CMK (cell line): ENCODE results near the gene HBG2.
"Not testable (repeated sequence)": the region's sequence is repeated elsewhere in the genome, so short reads cannot be mapped to it uniquely, and the experiment has no call there.

Experiments
- DNase-seq: peaks from one replicate; pipeline ENCODE4 v3.0.0-alpha.2; 2010; ENCODE audit warnings: low read depth

Gene HBG2

GRCh38 chr11:5281596-5281995 lies 27.0 kb upstream of the HBG2 start:
- no peak for DNase-seq

GRCh38 chr11:5280582-5281102 lies 26.1 kb upstream of the HBG2 start:
- peak; percentile 94 for DNase-seq

DNA sequence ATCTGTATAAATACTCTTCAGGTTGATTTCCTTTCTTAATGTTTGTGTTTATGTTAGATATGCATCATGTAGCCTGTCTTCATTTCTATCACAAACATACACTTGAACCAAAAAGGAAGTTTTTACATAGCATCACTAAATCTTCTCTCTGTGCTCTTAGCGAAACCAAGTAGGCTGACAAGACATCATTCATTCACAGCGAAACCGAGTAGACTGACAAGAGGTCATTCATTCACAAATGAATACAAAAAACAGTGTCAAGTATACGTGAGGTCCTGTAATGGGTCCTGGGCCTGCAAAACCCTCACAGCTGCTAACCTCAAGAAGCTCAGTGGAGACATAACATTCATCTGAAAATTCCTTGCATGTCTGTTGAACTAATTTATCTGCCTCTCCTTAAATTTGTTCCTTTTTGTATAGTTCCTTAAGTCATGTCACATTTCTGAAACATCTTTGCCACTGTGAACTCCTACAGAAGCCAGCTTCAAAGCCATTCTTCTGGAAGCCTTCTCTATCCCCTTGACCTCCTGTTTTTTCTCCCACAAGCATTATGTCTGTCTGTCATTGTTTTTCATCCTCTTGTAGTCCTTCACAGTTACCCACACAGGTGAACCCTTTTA lies 25.0 kb upstream of the HBG2 start:
- no peak for DNase-seq

DNA sequence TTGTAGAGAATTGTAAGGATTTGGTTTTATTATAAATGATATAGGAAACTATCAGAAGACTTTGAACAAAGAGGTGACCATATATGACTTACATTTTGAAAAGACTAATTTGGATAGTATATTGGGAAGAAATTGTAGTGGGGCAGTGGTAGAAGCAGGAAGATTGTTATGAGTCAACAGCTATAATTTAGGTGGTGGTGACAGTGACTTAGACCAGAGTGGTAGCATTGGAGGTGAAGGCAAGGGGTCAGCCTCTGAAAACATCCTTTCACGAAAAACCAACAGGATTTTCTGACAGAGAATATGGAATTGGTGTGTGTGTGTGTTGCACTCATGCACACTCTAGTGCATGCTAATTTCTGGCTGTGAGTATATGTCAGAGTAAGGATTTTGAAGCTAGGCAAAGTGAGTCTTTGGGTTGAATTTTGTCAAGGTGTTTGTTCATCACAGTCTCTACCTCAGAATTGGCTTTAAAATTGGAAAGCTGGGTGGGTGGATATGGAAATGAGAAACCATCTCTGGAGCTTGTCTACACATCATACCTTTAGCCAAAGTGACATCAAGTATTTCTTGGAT lies 23.3 kb upstream of the HBG2 start:
- DNase-seq: no peak

GRCh38 chr11:5276697-5277096 lies 22.1 kb upstream of the HBG2 start:
- DNase-seq: no peak

- peak; percentile 69 for DNase-seq
These were observed 21.0 kb upstream of the HBG2 start for GRCh38 chr11:5275369-5276110.

DNA sequence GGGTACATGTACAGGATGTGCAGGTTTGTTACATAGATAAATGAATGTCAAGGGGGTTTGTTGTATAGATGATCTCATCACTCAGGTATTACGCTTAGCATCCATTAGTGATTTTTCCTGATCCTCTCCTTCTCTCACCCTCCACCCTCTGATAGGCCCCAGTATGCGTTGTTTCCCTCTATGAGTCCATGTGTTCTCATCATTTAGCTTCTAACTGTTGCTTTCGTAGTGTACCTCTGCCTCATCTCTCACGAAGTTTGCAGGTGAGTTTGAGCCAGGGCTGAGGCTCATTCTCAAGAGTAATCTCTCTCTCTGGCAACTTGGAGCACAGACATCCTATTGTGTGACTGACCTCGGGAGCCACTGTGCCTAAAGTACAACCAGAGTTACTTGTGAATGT lies 19.8 kb upstream of the HBG2 start:
- no peak for DNase-seq

DNA sequence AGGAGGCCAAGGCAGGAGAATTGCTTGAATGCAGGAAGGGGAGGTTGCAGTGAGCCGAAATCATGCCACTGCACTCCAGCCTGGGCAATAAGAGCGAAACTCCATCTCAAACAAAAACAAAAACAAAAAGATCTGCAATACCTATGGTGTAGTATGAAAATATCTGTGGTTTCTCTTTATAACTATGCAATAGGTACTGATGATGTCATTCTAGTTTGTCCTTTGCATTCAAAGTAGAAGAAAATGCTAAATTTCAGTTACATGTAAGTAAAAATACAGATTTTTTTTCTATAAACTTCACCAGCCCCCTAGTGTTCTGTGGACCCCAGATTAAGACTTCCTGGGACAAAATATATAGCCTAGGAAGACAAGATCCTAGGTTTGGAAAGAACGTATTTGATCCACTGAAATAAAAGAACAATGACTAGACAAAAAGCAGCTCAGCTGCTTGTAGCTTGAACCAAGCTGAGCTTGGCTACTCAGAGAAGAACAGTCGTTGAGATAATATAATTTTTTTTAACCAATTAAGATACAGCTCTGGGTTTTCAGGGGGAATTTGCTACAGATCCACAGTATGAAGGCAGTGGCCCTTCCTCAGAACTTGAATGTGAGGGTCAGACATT lies 17.9 kb upstream of the HBG2 start:
- DNase-seq: no peak

DNA sequence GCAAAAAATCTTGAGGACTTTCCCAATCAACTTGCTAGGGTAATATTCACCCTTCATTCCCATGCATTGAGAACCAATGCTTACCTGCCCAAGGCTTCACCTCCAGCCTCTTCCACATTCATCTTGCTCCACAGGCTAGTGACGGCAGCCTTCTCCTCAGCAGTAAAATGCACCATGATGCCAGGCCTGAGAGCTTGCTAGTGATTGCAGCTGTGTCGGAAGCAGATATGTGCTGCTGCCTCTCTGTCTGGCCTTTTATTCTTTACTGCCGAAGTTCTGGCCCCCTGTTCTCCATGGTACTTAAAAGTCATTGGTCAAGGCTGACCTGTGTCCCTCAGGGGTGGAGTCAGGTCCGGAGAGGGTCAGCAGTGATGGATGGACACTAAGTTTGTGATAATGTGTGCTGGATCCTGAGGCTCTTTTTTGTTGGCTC lies 15.2 kb upstream of the HBG2 start, which contains the start of gene HBE1:
HBE1 (minus strand) TSS at position 231 of the 433 bp plus-strand sequence; CDS start at position 176, 55 bp downstream.
- DNase-seq: no peak

DNA sequence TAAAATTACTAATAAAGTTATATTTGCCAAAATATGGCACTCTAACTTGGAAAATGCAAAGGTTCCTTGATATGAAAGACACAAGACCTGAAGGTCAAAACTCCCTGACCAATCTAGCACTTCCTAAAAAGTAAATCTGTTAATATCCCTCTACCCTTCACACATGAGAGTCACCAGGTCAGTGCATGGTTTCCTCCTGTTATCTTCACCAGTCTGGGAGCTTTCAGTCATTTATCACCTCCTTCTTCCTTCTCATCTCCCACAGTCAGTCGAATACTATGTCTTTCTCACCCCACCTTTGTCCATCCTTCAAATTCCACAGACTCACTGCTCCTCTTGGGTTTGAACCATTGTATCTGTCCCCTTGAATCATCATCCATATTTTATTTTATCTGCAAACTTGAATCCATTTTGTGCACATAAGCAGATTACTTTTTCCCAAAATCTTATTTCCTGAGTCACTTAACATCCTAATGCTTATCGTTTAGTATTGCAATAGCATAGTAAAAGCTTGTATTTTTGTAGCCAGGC lies 12.5 kb upstream of the HBG2 start:
- no peak for DNase-seq

GRCh38 chr11:5266609-5267008 lies 12.0 kb upstream of the HBG2 start:
- DNase-seq: no peak

- no peak for DNase-seq
These were observed 11.3 kb upstream of the HBG2 start for GRCh38 chr11:5265832-5266231.

- DNase-seq: no peak
These were observed 4.1 kb upstream of the HBG2 start for GRCh38 chr11:5258543-5259262.

DNA sequence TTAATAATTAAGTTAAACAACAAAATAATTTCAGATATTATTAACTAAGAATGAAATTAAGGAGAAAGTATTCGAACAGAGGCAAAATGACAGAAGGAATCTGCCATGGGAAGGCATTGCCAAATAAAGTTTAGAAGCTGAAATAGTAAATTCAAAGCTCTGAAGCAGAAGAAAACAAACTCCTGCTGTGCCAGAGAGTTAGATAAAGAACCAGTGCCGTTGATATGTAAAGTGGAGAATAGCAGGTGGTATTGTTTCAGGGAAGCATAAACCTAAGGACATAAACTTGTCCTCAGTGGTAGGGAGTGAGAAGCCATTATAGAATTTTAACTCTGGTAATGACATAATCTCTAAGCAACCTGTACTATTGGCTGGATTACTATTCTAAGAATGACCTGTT lies 2.7 kb upstream of the HBG2 start:
- DNase-seq: no peak

GRCh38 chr11:5254023-5254422 lies 558 bp downstream of the HBG2 start:
- DNase-seq: not testable (repeated sequence)

DNA sequence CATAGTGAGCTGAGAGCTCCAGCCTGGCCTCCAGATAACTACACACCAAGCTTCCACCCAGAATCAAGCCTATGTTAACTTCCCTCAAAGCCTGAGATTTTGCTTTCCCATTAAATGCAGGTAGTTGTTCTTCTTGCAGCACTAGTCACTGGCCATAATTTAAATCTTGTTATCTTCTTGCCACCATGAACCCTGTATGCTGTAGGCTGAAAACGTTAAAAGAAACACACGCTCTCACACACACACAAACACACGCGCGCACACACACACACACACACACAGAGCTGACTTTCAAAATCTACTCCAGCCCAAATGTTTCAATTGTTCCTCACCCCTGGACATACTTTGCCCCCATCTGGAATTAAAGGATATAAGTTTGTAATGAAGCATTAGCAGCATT lies 1.1 kb downstream of the HBG2 start:
- DNase-seq: not testable (repeated sequence)

DNA sequence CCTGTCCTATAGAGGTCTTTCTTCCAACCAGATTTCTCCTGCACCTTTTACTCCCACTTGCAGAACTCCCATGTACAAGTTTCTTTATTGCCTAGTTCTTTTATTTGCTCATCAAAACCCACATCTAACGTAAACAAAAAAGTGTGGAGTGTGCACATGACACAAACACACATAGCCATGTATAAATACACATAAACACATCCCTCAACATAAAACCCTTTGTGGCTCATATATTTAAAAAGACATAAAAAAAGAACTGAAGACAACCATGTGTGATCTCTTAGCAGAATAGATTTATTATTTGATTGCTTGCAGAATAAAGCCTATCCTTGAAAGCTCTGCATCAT lies 1.7 kb downstream of the HBG2 start:
- no peak for DNase-seq

- no peak for DNase-seq
These were observed 2.2 kb downstream of the HBG2 start for GRCh38 chr11:5252192-5252918.

DNA sequence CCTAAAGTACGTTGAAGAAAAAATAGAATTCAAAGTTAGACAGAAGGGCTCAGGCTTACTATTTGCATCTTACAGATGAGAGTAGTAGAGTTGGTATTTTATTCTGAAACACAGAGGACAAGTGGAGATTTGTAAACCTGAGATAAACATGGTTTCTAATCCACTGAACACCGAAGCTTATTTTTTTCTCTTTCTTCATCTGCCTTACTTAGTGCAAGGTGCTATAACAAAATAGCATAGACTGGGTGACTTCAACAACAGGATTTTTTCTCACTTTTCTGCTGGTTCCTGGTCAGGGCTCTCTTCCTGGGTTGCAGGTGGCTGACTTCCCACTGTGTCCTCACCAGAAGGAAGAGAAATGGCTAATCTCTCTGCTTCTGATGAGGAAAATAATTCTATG lies 2.8 kb downstream of the HBG2 start:
- no peak for DNase-seq

DNA sequence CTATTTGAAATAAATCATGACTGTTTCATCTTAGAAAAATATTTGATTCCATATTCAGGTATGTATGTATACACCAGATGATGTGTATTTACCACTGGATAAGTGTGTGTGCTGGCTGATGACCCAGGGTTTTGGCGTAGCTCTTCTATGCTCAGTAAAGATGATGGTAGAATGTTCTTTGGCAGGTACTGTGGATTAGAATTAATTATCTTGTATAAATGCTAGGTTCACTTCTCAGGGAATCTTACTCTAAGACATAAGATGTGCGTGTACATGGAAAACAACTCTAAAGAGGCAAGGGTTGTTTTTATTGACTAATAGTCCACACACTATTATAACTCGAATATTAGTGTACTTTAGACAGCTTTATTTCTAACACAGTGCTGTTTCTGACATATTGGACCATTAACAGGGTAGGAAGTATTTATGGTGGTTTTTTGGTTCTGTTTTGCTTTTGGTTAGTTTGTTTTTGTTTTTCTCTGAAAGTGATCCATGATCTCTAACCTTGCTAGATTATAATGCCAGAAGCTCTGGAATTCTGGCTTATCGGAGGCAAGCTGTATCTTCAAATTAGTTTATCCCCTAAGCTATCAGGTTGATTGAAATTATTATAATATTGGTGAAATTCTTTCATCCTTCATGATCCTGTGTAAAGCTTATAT lies 3.9 kb downstream of the HBG2 start:
- no peak for DNase-seq
